Measurements from ENCODE around the gene GNPNAT1. TPM values are rescaled to one million over a fixed set of nuclear protein-coding genes. Genes with fewer than 3 reads are reported as not detected.
"Not testable (repeated sequence)": the region's sequence is repeated elsewhere in the genome, so short reads cannot be mapped to it uniquely, and the experiment has no call there.

GNPNAT1 gene
- total RNA-seq, 1 donor from 2014 or later, result 11.6 TPM

DNA sequence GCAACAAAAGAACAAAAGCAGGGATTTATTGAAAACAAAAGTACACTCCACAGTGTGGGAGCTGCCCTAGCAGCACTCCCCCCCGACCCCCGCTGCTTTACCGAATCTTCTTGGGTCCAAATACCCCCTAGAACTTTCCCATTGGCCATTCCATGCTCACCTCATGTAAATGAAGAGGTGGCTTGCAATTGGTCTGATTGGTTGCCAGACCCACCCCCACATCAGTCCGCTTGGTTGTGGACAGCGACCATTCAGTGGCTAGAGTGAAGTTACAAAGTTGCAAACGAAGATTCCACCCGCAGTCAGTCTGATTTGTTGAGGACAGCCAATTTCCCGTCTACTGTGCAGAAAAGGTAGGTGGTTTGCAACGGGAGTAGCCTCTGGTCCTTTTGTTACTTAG, 57.6 kb downstream of the GNPNAT1 start:
- TF ChIP-seq, protein P1, sequence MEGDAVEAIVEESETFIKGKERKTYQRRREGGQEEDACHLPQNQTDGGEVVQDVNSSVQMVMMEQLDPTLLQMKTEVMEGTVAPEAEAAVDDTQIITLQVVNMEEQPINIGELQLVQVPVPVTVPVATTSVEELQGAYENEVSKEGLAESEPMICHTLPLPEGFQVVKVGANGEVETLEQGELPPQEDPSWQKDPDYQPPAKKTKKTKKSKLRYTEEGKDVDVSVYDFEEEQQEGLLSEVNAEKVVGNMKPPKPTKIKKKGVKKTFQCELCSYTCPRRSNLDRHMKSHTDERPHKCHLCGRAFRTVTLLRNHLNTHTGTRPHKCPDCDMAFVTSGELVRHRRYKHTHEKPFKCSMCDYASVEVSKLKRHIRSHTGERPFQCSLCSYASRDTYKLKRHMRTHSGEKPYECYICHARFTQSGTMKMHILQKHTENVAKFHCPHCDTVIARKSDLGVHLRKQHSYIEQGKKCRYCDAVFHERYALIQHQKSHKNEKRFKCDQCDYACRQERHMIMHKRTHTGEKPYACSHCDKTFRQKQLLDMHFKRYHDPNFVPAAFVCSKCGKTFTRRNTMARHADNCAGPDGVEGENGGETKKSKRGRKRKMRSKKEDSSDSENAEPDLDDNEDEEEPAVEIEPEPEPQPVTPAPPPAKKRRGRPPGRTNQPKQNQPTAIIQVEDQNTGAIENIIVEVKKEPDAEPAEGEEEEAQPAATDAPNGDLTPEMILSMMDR (IDR thresholded peaks at IDR 0.05), result no peak
- ATAC-seq (no peak), DNase-seq (no peak)
- no peak overlapping the region for H3K4me3 ChIP-seq
- no peaks in the 10 kb centered on the region for H3K9me3 ChIP-seq
- H3K27ac ChIP-seq, result no peak overlapping the region
- H3K4me1 ChIP-seq, result peaks cover 17% of the 10 kb centered on the region
- no peaks in the 10 kb centered on the region for H3K27me3 ChIP-seq
- intact Hi-C loops (cut with DNase I), result no loop called here
- H3K36me3 ChIP-seq, result peaks cover 10% of the 10 kb centered on the region

DNA sequence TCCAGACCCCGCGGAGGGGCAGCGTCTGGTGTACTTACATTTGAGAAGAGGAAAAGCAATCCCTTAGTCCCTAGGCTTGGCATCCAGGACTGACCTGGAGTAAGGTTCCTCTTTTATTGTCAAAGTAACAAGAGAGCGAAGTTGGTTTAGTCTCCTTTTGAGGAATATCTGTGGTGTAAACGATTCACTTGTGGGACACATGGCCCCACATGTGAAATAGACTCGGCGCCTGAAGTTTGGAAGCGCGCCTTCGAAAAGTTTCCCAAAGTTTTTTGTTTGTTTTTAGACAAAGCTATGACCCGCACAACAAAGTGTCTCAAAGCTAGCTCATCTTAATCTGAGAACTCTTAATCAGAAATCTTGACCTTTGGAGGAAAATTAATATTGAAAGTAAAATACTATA, 60.7 kb downstream of the GNPNAT1 start:
- Histone ChIP-seq H3K4me1 (peaks cover 10% of the 10 kb centered on the region), H3K27ac (peak overlapping the region; percentile 89), H3K27me3 (no peaks in the 10 kb centered on the region), H3K36me3 (peaks cover 40% of the 10 kb centered on the region), H3K9me3 (no peaks in the 10 kb centered on the region), H3K4me3 (peak overlapping the region; percentile 75)
- TF ChIP-seq, protein P1 (IDR thresholded peaks at IDR 0.05), result no peak
- intact Hi-C loops (cut with DNase I), result no loop called here
- no peak for ATAC-seq
- DNase-seq, result no peak

DNA sequence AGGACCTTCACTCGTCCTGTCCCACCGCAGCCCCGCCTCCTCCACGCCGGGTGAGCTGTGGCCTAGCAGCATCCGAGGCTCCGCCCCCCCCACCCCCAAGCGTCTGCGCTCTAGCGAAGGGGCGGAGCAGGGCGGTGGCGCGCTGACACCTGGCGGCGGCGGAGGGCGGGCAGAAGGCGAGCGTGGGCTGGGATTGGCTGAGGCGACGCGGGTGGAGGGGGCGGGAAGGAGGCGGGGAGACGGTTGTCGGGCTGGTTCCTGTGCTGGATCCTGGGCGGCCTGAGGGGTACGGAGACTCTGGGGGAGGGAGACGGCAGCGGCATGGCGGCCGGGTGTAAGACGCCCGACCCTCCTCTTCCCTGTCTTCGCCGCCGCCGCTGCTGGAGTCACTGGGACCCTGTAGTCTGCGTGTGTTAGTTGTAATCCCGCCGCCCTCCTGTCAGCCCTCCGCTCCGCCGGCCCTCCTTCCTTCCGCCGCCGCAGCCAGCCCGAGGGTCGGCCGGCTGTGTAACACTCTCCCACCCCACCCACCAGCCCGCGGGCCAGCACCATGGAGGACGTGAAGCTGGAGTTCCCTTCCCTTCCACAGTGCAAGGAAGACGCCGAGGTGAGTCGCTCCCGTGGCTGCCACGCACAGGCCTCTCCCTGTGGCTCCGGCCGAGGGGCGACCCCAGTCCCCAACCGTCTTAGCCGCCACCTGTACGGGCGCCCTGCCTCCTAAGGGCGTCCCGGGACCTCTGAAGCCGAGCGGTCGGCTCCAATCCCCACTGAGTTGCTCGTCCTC, 61.3 kb downstream of the GNPNAT1 start, which contains the start of gene STYX:
Gene STYX (plus strand): TSS at position 242 of the 784 bp plus-strand sequence. CDS start 309 bp downstream, at position 551.
- peaks cover 46% of the 10 kb centered on the region for H3K36me3 ChIP-seq
- intact Hi-C loops (cut with DNase I), result no loop called here

DNA sequence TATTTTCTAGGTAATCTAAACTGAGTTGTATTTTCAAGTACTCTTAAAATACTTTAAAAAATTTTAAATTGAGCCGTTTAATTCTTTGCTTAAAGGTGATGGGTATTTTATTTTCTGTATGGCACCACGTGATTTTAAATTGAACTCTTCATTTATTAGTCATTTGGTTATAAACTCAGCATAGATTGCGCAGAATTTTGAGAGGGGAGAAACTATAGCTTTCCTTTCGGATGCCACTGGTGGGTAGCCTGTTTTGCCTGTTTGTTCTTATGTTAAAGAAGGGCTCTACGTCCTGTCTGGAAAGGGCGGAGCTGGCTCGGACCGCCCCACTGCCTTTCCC, 61.9 kb downstream of the GNPNAT1 start:
- ATAC-seq, result no peak
- intact Hi-C loops (cut with DNase I), result no loop called here
- Histone ChIP-seq H3K27ac (peak overlapping the region; percentile 14), H3K27me3 (no peaks in the 10 kb centered on the region), H3K4me3 (peak overlapping the region; percentile 75), H3K36me3 (peaks cover 51% of the 10 kb centered on the region), H3K4me1 (peaks cover 7% of the 10 kb centered on the region), H3K9me3 (no peaks in the 10 kb centered on the region)
- TF ChIP-seq, protein P1 (IDR thresholded peaks at IDR 0.05), result no peak
- no peak for DNase-seq

More for the DNA sequence above, 61.3 kb downstream of the GNPNAT1 start, which contains the start of gene STYX:
- H3K27me3 ChIP-seq, result no peaks in the 10 kb centered on the region
- DNase-seq, result peak; percentile 100
- peak within 1 kb of the TSS; percentile 75 for H3K4me3 ChIP-seq
- peaks cover 7% of the 10 kb centered on the region for H3K4me1 ChIP-seq
- H3K9me3 ChIP-seq, result no peaks in the 10 kb centered on the region
- TF ChIP-seq, protein P1 (IDR thresholded peaks at IDR 0.05), result peak; percentile 17
- ATAC-seq, result peak; percentile 100
- H3K27ac ChIP-seq, result peak within 1 kb of the TSS; percentile 89

DNA sequence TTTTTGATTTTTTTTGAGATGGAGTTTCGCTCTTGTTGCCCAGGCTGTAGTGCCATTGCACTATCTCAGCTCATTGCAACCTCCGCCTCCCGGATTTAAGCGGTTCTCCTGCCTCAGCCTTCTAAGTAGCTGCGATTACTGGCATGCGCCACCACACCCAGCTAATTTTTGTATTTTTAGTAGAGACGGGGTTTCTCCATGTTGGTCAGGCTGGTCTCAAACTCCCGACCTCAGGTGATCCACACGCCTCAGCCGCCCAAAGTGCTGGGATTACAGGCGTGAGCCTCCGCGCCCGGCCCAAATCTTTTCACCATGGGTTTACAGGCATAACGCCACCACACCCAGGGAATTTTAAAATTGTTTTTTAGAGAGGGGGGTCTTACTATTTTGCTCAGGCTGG, 62.4 kb downstream of the GNPNAT1 start:
- ATAC-seq; H3K9me3 ChIP-seq; DNase-seq; H3K4me3 ChIP-seq; H3K4me1 ChIP-seq; H3K27me3 ChIP-seq; H3K27ac ChIP-seq; intact Hi-C loops (cut with DNase I): not testable (repeated sequence)
- H3K36me3 ChIP-seq, result peaks cover 57% of the 10 kb centered on the region

DNA sequence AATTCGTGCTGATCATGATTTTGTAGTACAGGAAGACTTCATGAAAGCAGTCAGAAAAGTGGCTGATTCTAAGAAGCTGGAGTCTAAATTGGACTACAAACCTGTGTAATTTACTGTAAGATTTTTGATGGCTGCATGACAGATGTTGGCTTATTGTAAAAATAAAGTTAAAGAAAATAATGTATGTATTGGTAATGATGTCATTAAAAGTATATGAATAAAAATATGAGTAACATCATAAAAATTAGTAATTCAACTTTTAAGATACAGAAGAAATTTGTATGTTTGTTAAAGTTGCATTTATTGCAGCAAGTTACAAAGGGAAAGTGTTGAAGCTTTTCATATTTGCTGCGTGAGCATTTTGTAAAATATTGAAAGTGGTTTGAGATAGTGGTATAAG, 63.9 kb downstream of the GNPNAT1 start:
- H3K4me3 ChIP-seq; ATAC-seq; H3K4me1 ChIP-seq; H3K27ac ChIP-seq; intact Hi-C loops (cut with DNase I); H3K27me3 ChIP-seq; H3K9me3 ChIP-seq; DNase-seq: not testable (repeated sequence)
- peaks cover 62% of the 10 kb centered on the region for H3K36me3 ChIP-seq

Other genes starting within 250 kb of the GNPNAT1 start
- gene TXNDC16, start 239.1 kb downstream of the GNPNAT1 start, total RNA-seq, result 5.1 TPM
- 1.5 TPM for gene GPR137C, start 238.8 kb downstream of the GNPNAT1 start, total RNA-seq
- 47.2 TPM for gene ERO1A, start 96.0 kb downstream of the GNPNAT1 start, total RNA-seq
- 61.5 TPM for gene PSMC6, start 84.4 kb downstream of the GNPNAT1 start, total RNA-seq
- gene STYX, start 61.4 kb downstream of the GNPNAT1 start, total RNA-seq, result 12.8 TPM
- gene FERMT2, start 159.4 kb upstream of the GNPNAT1 start, total RNA-seq, result 103 TPM

All from upper lobe of right lung (tissue), 1 donor.